Kidney tubule cell (primary cell): ENCODE data around the gene ZFPM1.

ENCODE experiments used
- DNase-seq: peaks from one replicate; pipeline ENCODE4 v3.0.0-alpha.2; 2018; ENCODE audit warnings: low spot score

ZFPM1 gene

GRCh38 chr16:88568710-88569613 lies 115.9 kb downstream of the ZFPM1 start:
- DNase-seq, result no peak

GRCh38 chr16:88569614-88569984 lies 116.5 kb downstream of the ZFPM1 start:
- peak; percentile 13 for DNase-seq

- DNase-seq, result peak; percentile 96
These were observed 117.1 kb downstream of the ZFPM1 start, which contains the start of gene ZC3H18 for GRCh38 chr16:88569985-88570690. ZC3H18 (plus strand) TSS chr16:88570403; CDS start chr16:88577124, 6,721 bp downstream.

GRCh38 chr16:88570691-88571092 lies 117.6 kb downstream of the ZFPM1 start:
- peak; percentile 37 for DNase-seq

- no peak for DNase-seq
These were observed 122.2 kb downstream of the ZFPM1 start for GRCh38 chr16:88575251-88575650.

- DNase-seq, result no peak
These were observed 123.2 kb downstream of the ZFPM1 start for GRCh38 chr16:88576307-88576706.

- DNase-seq, result no peak
These were observed 124.1 kb downstream of the ZFPM1 start for GRCh38 chr16:88577166-88577565.

GRCh38 chr16:88578446-88579313 lies 125.6 kb downstream of the ZFPM1 start:
- no peak for DNase-seq

- DNase-seq, result no peak
These were observed 127.3 kb downstream of the ZFPM1 start for GRCh38 chr16:88580371-88580770.

- no peak for DNase-seq
These were observed 128.0 kb downstream of the ZFPM1 start for GRCh38 chr16:88581033-88581432.

GRCh38 chr16:88582912-88583575 lies 130.0 kb downstream of the ZFPM1 start:
- no peak for DNase-seq

- DNase-seq, result no peak
These were observed 131.6 kb downstream of the ZFPM1 start for GRCh38 chr16:88584676-88585075.

- no peak for DNase-seq
These were observed 132.2 kb downstream of the ZFPM1 start for GRCh38 chr16:88585269-88585668.

GRCh38 chr16:88585927-88586581 lies 133.0 kb downstream of the ZFPM1 start:
- DNase-seq, result no peak
